ENCODE results near the gene CHST13.

CHST13 gene

GRCh38 chr3:126509597-126510307, 14.2 kb upstream of the CHST13 start:
- DNase-seq (ENCODE audit: low read depth, low spot score): no peak

GRCh38 chr3:126510308-126510910, 13.5 kb upstream of the CHST13 start:
- no peak for DNase-seq (ENCODE audit: low read depth, low spot score)

- no peak for DNase-seq (ENCODE audit: low read depth, low spot score)
Measured at GRCh38 chr3:126511291-126511690, 12.7 kb upstream of the CHST13 start.

- DNase-seq (ENCODE audit: low read depth, low spot score): no peak
Measured at GRCh38 chr3:126512026-126512425, 11.9 kb upstream of the CHST13 start.

- DNase-seq (ENCODE audit: low read depth, low spot score): no peak
Measured at GRCh38 chr3:126512916-126513650, 10.9 kb upstream of the CHST13 start.

GRCh38 chr3:126514161-126514560, 9.8 kb upstream of the CHST13 start:
- no peak for DNase-seq (ENCODE audit: low read depth, low spot score)

- DNase-seq (ENCODE audit: low read depth, low spot score): no peak
Measured at GRCh38 chr3:126515066-126515706, 8.8 kb upstream of the CHST13 start.

- no peak for DNase-seq (ENCODE audit: low read depth, low spot score)
Measured at GRCh38 chr3:126516152-126516935, 7.6 kb upstream of the CHST13 start.

- DNase-seq (ENCODE audit: low read depth, low spot score): no peak
Measured at GRCh38 chr3:126516936-126517290, 7.0 kb upstream of the CHST13 start.

GRCh38 chr3:126517291-126517951, 6.5 kb upstream of the CHST13 start, which contains the start of gene UROC1:
Gene UROC1 (minus strand): TSS chr3:126517773. CDS start chr3:126517719, 54 bp downstream.
- no peak for DNase-seq (ENCODE audit: low read depth, low spot score)

- no peak for DNase-seq (ENCODE audit: low read depth, low spot score)
Measured at GRCh38 chr3:126517986-126518778, 5.8 kb upstream of the CHST13 start.

GRCh38 chr3:126518779-126519177, 5.2 kb upstream of the CHST13 start:
- DNase-seq (ENCODE audit: low read depth, low spot score): no peak

GRCh38 chr3:126519506-126520455, 4.2 kb upstream of the CHST13 start:
- DNase-seq (ENCODE audit: low read depth, low spot score): no peak

- DNase-seq (ENCODE audit: low read depth, low spot score): no peak
Measured at GRCh38 chr3:126521122-126521891, 2.6 kb upstream of the CHST13 start.

GRCh38 chr3:126522363-126522788, 1.6 kb upstream of the CHST13 start:
- no peak for DNase-seq (ENCODE audit: low read depth, low spot score)

- DNase-seq (ENCODE audit: low read depth, low spot score): no peak
Measured at GRCh38 chr3:126524429-126524988, 554 bp downstream of the CHST13 start.

- DNase-seq (ENCODE audit: low read depth, low spot score): no peak
Measured at GRCh38 chr3:126525091-126525852, 1.3 kb downstream of the CHST13 start.
